Measurements from ENCODE around the gene MPDZ.

GRCh38 chr9:13078164-13078563, 201.3 kb downstream of the MPDZ start:
- TF ChIP-seq CTCF (IDR thresholded peaks at IDR 0.05) = no peak
- TF ChIP-seq POLR2A (IDR thresholded peaks at IDR 0.05) = no peak
- no peak for TF ChIP-seq POLR2AphosphoS5 (IDR thresholded peaks at IDR 0.05)
